Kidney glomerular epithelial cell (primary cell): Measurements from ENCODE around the gene QRSL1.
"Not testable (repeated sequence)": the region's sequence is repeated elsewhere in the genome, so short reads cannot be mapped to it uniquely, and the experiment has no call there.

Experiments used
- DNase-seq: peaks from one replicate; lab custom pipeline; 2025; lab: John Stamatoyannopoulos, UW

QRSL1 gene

DNA sequence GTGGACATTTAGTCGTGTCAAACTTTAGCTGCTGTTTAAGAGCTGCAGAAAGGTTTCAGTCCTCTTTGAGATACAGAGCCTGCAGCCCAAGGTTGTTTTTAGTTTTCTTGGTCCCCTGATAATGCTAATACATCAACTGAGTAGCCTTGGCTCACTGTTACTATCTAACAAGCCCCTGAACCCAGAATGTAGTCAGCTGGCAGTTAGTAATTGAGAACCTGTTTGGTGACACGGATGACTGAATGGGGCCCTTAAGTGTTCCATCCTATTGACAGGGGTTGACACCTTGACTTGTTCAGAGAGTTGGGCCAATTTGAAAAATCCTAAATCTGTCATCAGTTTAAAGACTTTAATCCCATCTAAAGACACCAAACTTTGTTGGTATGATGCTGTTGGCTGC, 2.9 kb upstream of the QRSL1 start:
- no peak for DNase-seq

- not testable (repeated sequence) for DNase-seq
These were observed 1.6 kb upstream of the QRSL1 start for GRCh38 chr6:106627760-106628159.

DNA sequence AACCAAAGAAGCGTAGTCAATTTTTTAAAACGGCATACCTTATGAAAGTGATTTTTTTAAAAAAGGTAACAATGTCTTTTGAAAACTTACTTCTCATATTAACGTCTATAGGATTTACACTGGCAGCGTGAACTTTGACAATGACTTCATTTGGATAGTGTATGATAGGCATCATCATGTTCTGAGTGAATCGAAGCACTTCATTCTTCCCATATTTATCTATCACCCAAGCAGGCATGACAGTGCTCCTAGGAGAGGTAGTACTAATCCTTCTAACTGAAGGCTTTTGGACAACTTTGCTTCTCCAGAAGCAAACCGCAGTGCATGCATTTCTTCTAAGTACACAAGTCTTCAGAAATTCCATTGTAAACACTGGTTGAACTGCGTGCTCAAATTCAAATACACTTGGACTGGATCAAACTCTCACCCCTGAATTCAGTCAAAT, 698 bp upstream of the QRSL1 start:
- DNase-seq = peak; percentile 32

DNA sequence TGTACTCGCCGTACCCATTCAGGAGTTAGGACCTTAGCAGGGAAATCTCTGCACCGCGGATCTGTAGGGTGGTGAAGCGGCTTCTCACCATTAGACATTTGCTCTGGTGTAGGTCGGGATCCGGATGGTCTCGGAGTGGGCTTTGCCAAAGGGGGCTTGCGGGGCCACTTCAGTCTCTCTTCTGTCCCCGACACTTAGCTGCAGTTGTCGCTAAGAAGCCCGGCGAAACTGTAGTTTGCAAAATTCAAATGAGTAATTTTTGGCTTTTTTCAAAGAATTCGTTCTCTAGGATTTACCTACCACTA, 433 bp downstream of the QRSL1 start:
- DNase-seq = no peak

DNA sequence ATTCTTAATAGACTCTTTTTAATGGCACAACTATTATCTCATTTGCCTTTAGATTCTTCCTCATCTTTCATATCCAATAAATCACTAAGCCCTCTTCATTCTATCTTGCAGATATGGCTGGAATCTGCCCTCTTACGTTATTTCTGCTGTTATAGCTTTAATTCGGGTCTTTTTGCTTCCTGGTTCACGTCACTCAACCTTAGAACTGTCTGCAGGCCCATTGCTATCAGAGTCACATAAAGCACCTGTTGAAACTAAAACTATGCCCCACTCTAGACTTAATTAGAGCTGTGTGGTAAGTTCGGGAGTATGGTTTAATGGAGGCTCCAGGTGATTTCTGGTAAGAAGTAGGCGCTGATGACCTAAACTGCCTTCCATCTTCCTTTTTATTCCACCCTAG, 988 bp downstream of the QRSL1 start:
- no peak for DNase-seq

DNA sequence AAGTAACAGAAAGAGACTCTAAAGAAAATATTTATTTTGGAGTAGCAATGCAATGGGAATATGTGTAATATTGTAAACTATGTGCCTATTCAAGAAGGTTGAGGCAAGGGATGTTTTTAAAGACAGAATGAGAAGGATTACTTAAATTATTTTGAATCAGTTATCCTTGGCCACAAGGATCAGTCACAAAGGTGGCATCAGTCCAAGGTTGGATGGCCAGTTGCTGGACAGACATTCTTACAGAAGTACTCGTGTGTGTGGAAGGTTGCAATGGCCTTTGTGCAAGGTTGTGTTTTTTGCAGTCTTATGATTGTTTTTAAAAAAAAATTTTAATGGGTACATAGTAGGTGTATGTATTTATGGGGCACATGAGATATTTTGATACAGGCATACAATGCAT, 2.0 kb downstream of the QRSL1 start:
- no peak for DNase-seq

GRCh38 chr6:106634565-106634964, 5.2 kb downstream of the QRSL1 start:
- DNase-seq = no peak

DNA sequence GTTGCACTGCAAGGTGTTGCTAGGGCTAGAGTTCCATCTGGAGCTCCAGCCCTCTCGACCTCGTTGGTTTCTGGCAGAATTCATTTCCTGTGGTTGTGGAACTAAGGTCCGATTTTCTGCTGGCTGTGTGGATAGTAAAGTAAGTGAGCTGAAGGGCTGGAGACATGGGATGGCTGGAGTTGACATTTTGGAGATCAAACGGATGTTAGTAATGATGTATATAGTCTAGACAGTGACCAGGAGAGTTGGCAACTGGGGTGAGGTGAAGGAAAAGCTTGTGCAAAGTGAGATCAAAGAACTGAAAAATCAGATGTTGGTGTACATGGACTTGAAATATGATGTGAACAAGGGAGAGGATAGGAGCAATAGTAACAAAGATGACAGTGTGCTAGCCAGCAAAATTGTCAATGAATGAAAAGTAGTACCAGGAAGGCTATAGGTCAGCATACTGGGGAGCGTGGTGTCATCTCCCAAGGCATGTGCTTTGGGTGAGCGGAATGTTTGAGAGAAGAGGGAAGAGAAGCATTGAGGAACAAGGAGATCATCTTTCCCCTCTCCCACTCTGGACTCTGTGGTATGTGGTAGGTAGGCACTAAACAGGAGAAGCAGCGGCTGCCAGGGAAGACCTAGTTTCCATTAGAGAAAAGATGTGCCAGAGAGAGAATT, 7.8 kb downstream of the QRSL1 start:
- DNase-seq = no peak

- DNase-seq = no peak
These were observed 8.5 kb downstream of the QRSL1 start for GRCh38 chr6:106637717-106638341.

- no peak for DNase-seq
These were observed 10.4 kb downstream of the QRSL1 start for GRCh38 chr6:106639812-106640211.

- DNase-seq = no peak
These were observed 13.1 kb downstream of the QRSL1 start for GRCh38 chr6:106642476-106642875.

DNA sequence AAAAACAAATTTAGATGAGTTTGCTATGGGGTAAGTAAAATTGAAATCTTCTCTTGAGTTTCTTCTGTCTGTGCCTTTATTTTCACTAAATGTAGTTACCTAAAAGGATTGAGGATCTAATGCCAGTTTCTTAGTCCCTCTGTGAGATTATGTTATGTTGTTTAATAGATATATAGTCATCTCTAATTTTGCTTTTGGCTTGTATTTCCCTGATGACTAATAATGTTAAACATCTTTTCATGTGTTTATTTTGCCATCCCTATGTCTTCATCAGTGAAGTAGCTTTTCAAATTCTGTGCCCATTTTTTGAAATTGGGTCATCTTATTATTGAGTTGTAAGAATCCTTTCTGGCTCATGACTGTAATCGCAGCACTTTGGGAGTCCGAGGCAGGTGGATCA, 13.7 kb downstream of the QRSL1 start:
- DNase-seq = no peak

DNA sequence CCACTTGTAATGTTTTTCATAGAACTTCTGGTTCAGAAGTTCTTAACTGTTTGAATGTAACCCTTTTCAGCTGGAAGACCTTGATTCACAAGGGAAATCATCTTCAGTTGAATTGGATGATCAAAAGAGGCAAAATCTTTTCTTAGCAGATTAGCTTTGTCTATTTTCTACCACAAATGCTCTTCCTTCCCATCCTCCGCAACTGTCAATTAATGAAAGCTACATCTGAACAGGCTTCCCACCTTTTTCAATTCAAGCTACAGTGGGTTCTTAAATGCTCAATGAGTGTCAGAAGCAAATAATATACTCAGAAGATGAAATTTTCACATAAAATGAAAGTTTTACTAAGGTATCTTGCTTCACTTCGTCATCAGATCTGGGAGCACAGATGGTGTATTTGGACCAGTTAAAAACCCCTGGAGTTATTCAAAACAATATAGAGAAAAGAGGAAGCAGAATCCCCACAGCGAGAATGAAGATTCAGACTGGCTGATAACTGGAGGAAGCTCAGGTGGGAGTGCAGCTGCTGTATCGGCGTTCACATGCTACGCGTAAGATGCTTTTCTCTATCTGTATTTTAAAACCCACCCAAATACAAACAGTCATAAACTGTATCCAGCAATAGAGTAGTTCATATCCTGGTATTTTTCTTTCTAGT, 19.4 kb downstream of the QRSL1 start:
- DNase-seq = no peak

DNA sequence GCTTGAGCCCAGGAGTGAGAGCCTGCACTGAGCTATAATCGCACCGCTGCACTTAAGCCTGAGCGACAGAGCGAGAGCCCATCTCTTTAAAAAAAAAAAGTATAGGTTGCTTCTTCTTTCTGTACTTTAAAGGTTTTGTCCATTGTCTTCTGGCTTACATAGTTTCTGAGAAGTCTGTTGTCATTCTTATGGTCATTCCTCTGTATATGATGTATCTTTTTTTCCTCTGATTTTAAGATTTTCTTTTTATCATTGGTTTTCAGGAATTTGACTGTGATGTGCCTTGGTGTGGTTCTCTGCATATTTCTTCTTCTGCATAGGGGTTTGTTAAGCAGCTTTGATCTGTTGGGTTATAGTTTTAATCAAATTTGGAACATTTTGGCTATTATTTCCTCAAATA, 29.1 kb downstream of the QRSL1 start:
- DNase-seq = no peak

- no peak for DNase-seq
These were observed 30.5 kb downstream of the QRSL1 start for GRCh38 chr6:106659859-106660258.

GRCh38 chr6:106662458-106662857, 33.1 kb downstream of the QRSL1 start:
- no peak for DNase-seq

DNA sequence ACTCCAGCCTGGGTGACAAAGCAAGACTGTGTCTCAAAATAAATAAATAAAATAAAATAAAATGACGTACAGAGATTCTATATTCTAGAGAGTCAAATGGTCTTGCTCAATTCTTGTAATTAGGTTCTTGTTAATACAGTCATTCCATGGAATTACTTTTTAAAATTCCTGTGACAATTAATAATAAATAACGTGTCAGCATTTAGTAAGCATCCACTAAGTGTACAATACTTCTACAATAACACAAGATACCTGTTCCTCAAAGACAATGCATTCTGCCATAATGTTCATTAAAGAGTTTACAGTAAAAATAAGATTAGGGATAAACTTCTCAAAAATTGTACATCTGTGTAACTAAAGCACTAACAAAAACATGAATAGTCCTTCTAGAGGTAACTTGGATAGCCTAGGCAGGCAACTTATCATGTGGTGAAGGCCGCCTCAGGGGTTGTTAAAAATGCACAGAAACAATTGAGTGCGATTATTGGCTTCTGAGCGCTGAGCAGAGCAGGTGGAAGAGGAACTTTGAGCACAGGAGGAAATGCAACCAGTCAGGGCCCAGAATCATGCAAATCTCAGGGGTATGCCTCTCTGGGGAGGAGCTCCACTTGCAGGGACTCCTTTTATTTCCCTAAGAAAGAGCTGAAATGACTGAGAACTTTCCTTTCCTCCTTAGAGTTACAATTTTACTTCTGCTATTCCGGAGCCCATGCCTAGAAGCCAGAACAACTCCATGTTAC, 37.1 kb downstream of the QRSL1 start:
- DNase-seq = no peak

DNA sequence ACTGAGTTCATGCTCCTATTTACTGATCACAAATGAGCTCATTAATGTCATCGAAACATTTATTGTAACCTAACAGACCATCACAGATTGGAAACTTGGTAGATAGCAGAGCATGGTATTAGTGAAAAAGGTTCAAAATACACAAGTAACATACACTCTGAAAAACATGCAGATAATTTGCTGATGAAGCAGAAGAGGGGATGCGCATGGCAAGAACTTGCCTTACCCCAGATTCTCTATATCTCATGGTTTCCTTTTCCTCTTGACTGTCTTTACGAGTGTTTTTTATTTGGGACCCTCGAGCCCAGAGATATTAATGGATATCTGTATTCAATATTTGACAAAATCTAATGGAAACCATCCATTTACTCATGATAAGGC, 37.6 kb downstream of the QRSL1 start:
- DNase-seq = no peak

GRCh38 chr6:106670236-106670635, 40.9 kb downstream of the QRSL1 start:
- no peak for DNase-seq

DNA sequence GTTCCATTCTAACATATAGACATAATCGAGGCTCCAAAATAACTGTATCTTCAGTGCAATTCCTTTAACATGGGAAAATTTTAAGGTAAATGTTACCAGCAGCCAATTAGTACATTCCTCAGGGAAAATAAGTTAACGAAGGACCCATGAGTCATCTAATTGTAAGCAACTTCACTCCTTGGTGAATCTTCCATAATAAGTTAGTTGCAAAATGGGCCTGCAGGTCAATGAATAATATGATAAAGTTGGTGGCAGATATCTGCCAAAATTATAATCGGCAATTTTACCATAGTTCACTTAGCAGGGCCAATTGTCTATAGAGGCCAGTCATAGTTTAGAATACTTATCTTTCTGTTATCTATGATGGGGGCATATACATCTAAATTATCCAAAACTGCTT, 42.3 kb downstream of the QRSL1 start:
- no peak for DNase-seq

DNA sequence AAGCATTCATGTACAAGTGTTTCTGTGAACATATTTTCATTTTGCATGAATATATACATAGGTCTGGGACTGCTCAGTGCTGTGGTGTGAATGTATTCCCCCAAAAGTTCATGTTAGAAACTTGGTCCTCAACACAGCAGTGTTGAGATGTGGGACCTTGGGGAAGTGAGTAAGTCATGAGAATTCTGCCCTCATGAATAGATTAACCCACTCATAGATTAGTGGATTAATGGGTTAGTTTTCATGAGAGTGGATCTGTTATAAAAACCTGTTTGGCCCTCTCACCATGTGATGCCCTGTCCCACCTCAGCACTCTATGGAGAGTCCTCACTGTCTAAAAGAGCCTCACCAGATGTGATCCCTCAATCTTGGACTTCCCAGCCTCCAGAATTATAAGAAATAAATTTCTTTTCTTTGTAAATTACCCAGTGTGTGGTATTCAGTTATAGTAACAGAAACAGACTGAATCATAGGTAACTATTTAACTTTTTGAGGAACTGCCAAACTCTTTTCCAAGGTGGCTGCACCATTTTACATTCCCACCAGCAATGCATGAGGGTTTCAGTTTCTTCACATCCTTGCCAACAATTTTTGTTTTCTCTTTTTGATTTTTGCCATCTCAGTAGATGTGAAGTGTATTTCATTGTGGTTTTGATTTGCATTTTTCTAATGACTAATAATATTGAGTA, 45.3 kb downstream of the QRSL1 start:
- DNase-seq = peak; percentile 35

- no peak for DNase-seq
These were observed 47.9 kb downstream of the QRSL1 start for GRCh38 chr6:106677282-106677681.
